Activated B cell treated with CpG ODN at 0.5 μM for 24 hours (primary cell): ENCODE measurements around the gene CAMSAP2. TPM values are rescaled to one million over a fixed set of nuclear protein-coding genes. Genes with fewer than 3 reads are reported as not detected.

Experiments used
- ATAC-seq: fragments of 200-7000 bp; cut with Tn5 transposase; one replicate; pipeline ENCODE4 v1.10.0; 2021; ENCODE audit warnings: low read depth, mild to moderate bottlenecking, moderate library complexity
- CTCF ChIA-PET: fragments of 350-600 bp; sonication (Branson Sonifier 250); formaldehyde crosslinking; loops from one replicate; lab custom pipeline; 2021; ENCODE audit warnings: antibody characterized with exemption; lab: Charles Lee
- POLR2A ChIA-PET: fragments of 350-600 bp; sonication (Branson Sonifier 250); formaldehyde crosslinking; loops from one replicate; lab custom pipeline; 2021; ENCODE audit warnings: antibody characterized with exemption; lab: Charles Lee
- DNase-seq: peaks from one replicate; pipeline ENCODE4 v3.0.0; 2022
- H3K27ac Mint-ChIP-seq: one replicate; pipeline ENCODE4 v1.8.0; 2020; ENCODE audit warnings: mixed read lengths
- H3K27me3 Mint-ChIP-seq: one replicate; pipeline ENCODE4 v1.8.0; 2021; ENCODE audit warnings: mixed read lengths
- H3K36me3 Mint-ChIP-seq: one replicate; pipeline ENCODE4 v1.8.0; 2021; ENCODE audit warnings: low read depth, mixed read lengths
- H3K4me1 Mint-ChIP-seq: one replicate; pipeline ENCODE4 v1.8.0; 2021; ENCODE audit warnings: mixed read lengths
- H3K4me3 Mint-ChIP-seq: one replicate; pipeline ENCODE4 v1.8.0; 2020; ENCODE audit warnings: mild to moderate bottlenecking, mixed read lengths
- H3K9me3 Mint-ChIP-seq: one replicate; pipeline ENCODE4 v1.8.0; 2020; ENCODE audit warnings: mixed read lengths
- CTCF ChIP-seq: fragments of 200-600 bp; IDR thresholded peaks from one replicate; pipeline ENCODE4 v1.8.0; 2022; ENCODE audit warnings: antibody characterized with exemption, mild to moderate bottlenecking
- intact Hi-C: fragments of 100-400 bp; cut with micrococcal nuclease; formaldehyde crosslinking; loops from one replicate; pipeline ENCODE4 v1.15.1; 2024
- total RNA-seq: library from RNA; stranded (reverse); gene quantifications from 2 replicates; pipeline ENCODE4 v1.2.3, GENCODE V29; 2022

Gene CAMSAP2
- total RNA-seq, 1 donor from 2014 or later: 0.86 TPM

DNA sequence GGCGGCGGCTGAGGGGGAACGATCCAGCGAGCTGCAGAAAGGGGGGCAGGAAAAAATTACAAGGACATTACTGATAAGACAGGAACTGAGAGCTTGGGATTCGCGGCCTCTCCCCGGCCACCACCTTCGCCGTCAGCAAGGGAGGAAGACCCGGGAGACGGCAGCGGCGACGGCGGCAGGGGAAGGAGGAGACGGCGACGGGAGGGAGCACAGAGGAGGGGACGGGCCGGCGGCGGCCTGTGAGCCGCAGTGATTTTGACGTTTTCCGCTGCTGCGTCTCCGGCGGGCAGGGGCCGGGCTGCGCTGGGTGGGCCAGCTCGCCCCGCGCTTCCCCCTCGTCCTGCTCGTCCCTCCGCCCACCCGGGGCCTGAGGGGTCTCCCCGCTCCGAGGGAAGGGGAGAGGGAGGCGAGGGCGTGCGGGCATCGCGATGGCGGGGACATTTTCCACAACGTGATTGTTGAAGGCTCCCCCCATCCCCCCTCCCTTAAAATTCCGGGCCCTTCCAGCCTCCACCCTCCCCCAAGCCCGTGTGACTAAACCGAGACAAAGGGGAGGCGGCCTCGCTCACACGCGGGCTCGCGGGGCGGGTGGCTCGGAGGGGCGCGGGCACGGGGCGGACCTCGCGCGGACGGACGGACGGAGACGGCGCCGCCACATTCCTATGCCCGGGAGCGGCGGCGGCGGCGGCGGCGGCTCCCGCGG, 407 bp downstream of the CAMSAP2 start:
- peak; percentile 72 for ATAC-seq
- Mint-ChIP-seq H3K27ac (no peak overlapping the region), H3K36me3 (peaks cover 2% of the 10 kb centered on the region), H3K4me3 (peak overlapping the region; percentile 91), H3K4me1 (peaks cover 17% of the 10 kb centered on the region), H3K27me3 (peaks cover 19% of the 10 kb centered on the region), H3K9me3 (no peaks in the 10 kb centered on the region)
- intact Hi-C loops: loop anchor here (2.0 kb wide), 2 partner anchors 68 to 116 kb away; no protein-coding TSS in a partner anchor
- TF ChIP-seq CTCF: no peak
- ChIA-PET POLR2A (interaction anchor here (1.0 kb wide), 1 partner anchor 69 kb away, joined by 7 read pairs; the partner anchor contains the start of gene DDX59), CTCF (interaction anchor here (0.9 kb wide), 1 partner anchor 64 kb away, joined by 4 read pairs; no protein-coding TSS in a partner anchor)
- peak; percentile 43 for DNase-seq

GRCh38 chr1:200739702-200740570, 1.2 kb downstream of the CAMSAP2 start:
- H3K27me3 Mint-ChIP-seq: peaks cover 23% of the 10 kb centered on the region
- no peak overlapping the region for H3K27ac Mint-ChIP-seq
- DNase-seq (no peak), ATAC-seq (no peak)
- peaks cover 17% of the 10 kb centered on the region for H3K4me1 Mint-ChIP-seq
- H3K36me3 Mint-ChIP-seq: peaks cover 2% of the 10 kb centered on the region
- intact Hi-C loops: loop anchor here (2.0 kb wide), 2 partner anchors 69 to 117 kb away; no protein-coding TSS in a partner anchor
- no peak for TF ChIP-seq CTCF
- peak overlapping the region; percentile 75 for H3K4me3 Mint-ChIP-seq
- H3K9me3 Mint-ChIP-seq: no peaks in the 10 kb centered on the region
- POLR2A ChIA-PET: interaction anchor here (1.0 kb wide), 1 partner anchor 70 kb away, joined by 7 read pairs; the partner anchor contains the start of gene DDX59
- CTCF ChIA-PET: no interaction called here

DNA sequence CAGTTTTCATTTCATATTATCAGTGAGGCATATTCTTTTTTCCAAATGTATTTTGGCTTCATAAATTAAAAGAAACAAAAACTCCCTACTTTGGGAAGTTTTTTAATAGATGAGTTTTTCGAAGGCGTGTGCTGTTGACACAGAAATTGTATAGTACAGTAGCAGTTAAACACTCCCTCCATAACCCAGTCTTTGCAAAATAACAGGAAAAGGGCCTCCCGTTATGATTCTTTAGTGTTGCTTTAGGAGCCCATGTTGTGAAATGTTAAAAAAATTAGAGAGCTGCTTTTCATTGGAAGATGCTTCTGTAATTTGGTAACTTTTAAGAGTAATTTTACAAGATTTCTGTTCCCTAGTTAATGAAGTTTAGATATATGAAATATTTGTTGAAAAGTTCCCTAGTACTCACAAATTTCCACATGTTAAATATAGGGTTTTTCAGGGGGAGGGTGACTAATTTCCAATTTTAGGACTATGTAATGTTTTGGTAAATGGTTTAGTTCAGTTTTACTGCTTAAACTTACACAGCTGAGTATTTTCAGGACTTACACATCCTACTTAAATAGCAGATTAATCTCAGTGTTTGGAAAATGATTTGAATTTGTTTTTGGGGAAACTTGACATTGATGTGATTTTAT, 2.0 kb downstream of the CAMSAP2 start:
- intact Hi-C loops: no loop called here
- H3K27me3 Mint-ChIP-seq: peaks cover 23% of the 10 kb centered on the region
- POLR2A ChIA-PET: interaction anchor here (1.5 kb wide), 1 partner anchor 71 kb away, joined by 4 read pairs; the partner anchor contains the start of gene DDX59
- no peak overlapping the region for H3K4me3 Mint-ChIP-seq
- no peak for DNase-seq
- H3K36me3 Mint-ChIP-seq: peaks cover 2% of the 10 kb centered on the region
- peaks cover 17% of the 10 kb centered on the region for H3K4me1 Mint-ChIP-seq
- CTCF ChIA-PET: no interaction called here
- H3K9me3 Mint-ChIP-seq: no peaks in the 10 kb centered on the region
- no peak overlapping the region for H3K27ac Mint-ChIP-seq
- no peak for ATAC-seq
- TF ChIP-seq CTCF: no peak

DNA sequence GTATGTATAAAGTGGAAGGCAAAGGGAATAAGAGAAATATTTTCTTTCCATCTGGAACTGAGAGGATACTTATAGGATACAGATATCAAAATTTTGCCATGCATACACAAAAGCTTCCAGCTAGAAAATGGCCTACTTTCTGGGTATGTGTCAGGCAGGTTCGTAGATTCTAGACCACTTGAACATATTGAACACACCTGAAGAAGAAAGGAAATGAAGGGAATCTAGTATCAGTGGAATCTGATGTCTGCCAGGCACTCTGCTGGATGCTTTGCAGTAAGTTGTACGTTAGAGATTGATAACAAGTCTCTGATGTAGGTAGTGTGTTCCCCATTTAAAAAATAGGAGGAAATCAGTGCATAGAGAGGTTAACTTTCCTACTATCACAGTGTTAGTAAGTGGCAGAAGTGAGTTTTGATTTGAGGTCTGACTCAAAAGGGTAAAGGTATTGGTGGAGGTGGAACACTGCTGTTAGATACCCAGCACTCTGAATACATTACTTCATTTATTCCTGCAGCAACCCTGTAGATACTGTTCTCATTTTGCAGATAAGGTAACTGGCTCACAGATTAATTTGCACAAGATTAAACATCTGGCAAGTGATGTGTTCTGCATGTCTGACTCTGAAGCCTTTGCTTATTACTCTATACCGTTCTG, 3.0 kb downstream of the CAMSAP2 start:
- intact Hi-C loops: no loop called here
- DNase-seq (no peak), ATAC-seq (no peak)
- Mint-ChIP-seq H3K4me1 (peaks cover 17% of the 10 kb centered on the region), H3K9me3 (no peaks in the 10 kb centered on the region), H3K27me3 (peaks cover 27% of the 10 kb centered on the region), H3K27ac (no peak overlapping the region), H3K4me3 (no peak overlapping the region), H3K36me3 (peaks cover 2% of the 10 kb centered on the region)
- TF ChIP-seq CTCF: no peak
- ChIA-PET POLR2A (interaction anchor here (1.5 kb wide), 1 partner anchor 72 kb away, joined by 4 read pairs; the partner anchor contains the start of gene DDX59), CTCF (no interaction called here)
